Activated naive CD8-positive, alpha-beta T cell (primary cell): ENCODE results near the gene ZNF333.
"Not testable (repeated sequence)": the region's sequence is repeated elsewhere in the genome, so short reads cannot be mapped to it uniquely, and the experiment has no call there.

Experiments used
- H3K27ac Mint-ChIP-seq: one replicate; pipeline ENCODE4 v1.8.0; 2021; ENCODE audit warnings: mixed read lengths
- H3K27me3 Mint-ChIP-seq: one replicate; pipeline ENCODE4 v1.8.0; 2021; ENCODE audit warnings: mixed read lengths
- H3K36me3 Mint-ChIP-seq: one replicate; pipeline ENCODE4 v1.8.0; 2021; ENCODE audit warnings: mixed read lengths
- H3K4me1 Mint-ChIP-seq: one replicate; pipeline ENCODE4 v1.8.0; 2021; ENCODE audit warnings: low read depth, mixed read lengths
- H3K4me3 Mint-ChIP-seq: one replicate; pipeline ENCODE4 v1.8.0; 2021; ENCODE audit warnings: mild to moderate bottlenecking, mixed read lengths
- H3K9me3 Mint-ChIP-seq: one replicate; pipeline ENCODE4 v1.8.0; 2021; ENCODE audit warnings: low read depth, mixed read lengths

Gene ZNF333

DNA sequence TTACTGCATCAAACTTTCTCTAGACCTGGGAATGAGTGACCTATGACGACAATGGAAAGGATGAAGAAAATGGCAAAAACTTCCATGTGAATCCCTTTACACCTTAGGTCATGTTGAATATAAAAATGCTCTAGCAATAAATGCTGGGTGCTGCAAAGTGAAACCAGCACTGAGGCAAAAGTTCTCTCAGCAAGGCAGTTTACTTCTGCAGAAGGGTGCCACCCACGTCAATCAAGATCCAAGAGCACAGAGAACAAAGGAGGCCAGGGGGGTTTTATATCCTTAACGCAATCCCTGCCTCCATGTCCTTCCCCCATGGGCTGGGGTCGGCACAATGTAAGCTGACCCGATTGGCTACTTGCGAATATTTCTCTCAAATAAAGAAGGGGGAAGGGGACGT is 38.7 kb downstream of the ZNF333 start:
- Mint-ChIP-seq H3K27ac (no peak overlapping the region), H3K36me3 (peaks cover 20% of the 10 kb centered on the region), H3K27me3 (peaks cover 2% of the 10 kb centered on the region), H3K4me3 (no peak overlapping the region), H3K9me3 (peaks cover 24% of the 10 kb centered on the region), H3K4me1 (no peaks in the 10 kb centered on the region)

- no peak overlapping the region for H3K4me3 Mint-ChIP-seq
- H3K36me3 Mint-ChIP-seq, result peaks cover 12% of the 10 kb centered on the region
- H3K4me1 Mint-ChIP-seq, result no peaks in the 10 kb centered on the region
These were observed 41.4 kb downstream of the ZNF333 start for GRCh38 chr19:14731200-14731599.

DNA sequence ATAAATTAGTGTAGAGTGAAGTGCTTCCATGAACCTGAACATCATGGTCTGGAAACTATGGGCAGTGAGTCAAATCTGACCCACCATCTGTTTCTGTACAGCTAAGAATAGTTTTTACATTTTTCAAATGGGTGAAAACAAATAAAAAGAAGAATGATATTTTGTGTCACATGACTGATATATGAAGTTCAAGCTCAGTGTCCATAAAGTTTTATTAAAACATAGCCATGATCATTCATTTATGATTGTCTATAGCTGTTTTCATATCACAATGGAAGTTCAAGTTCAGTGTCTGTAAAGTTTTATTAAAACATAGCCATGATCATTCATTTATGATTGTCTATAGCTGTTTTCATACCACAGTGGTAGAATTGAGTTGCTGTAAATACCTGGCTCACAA is 42.7 kb downstream of the ZNF333 start:
- Mint-ChIP-seq H3K27ac (no peak overlapping the region), H3K9me3 (peaks cover 10% of the 10 kb centered on the region), H3K4me1 (peaks cover 2% of the 10 kb centered on the region), H3K36me3 (peaks cover 8% of the 10 kb centered on the region), H3K27me3 (peaks cover 2% of the 10 kb centered on the region), H3K4me3 (no peak overlapping the region)

More at GRCh38 chr19:14731200-14731599, 41.4 kb downstream of the ZNF333 start:
- Mint-ChIP-seq H3K9me3 (peaks cover 16% of the 10 kb centered on the region), H3K27ac (no peak overlapping the region), H3K27me3 (peaks cover 2% of the 10 kb centered on the region)

GRCh38 chr19:14733574-14733973 is 43.7 kb downstream of the ZNF333 start:
- Mint-ChIP-seq H3K9me3 (peaks cover 6% of the 10 kb centered on the region), H3K36me3 (peaks cover 6% of the 10 kb centered on the region), H3K4me1 (peaks cover 2% of the 10 kb centered on the region), H3K4me3 (no peak overlapping the region), H3K27me3 (peaks cover 2% of the 10 kb centered on the region), H3K27ac (no peak overlapping the region)

DNA sequence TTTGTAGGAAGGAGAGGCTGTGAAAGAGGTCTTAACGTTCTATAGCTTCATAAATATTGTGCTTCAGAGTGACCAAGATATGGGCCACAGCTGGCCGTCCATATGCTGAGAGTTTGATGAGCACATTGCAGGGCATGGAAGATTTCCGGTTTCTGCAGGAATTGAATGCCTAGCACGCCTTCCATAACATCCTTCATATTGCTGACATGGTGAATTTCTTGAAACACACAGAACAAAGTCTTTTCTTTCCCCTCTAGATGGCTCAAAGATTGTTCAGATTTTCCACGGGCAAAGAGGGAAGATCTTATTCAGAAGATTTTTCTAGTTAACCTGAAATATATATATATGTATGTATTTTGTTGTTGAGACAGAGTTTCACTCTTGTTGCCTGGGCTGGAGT is 46.1 kb downstream of the ZNF333 start:
- no peaks in the 10 kb centered on the region for H3K9me3 Mint-ChIP-seq
- peaks cover 2% of the 10 kb centered on the region for H3K27me3 Mint-ChIP-seq
- peaks cover 2% of the 10 kb centered on the region for H3K4me1 Mint-ChIP-seq
- peaks cover 6% of the 10 kb centered on the region for H3K36me3 Mint-ChIP-seq
- no peak overlapping the region for H3K27ac Mint-ChIP-seq
- H3K4me3 Mint-ChIP-seq, result no peak overlapping the region

DNA sequence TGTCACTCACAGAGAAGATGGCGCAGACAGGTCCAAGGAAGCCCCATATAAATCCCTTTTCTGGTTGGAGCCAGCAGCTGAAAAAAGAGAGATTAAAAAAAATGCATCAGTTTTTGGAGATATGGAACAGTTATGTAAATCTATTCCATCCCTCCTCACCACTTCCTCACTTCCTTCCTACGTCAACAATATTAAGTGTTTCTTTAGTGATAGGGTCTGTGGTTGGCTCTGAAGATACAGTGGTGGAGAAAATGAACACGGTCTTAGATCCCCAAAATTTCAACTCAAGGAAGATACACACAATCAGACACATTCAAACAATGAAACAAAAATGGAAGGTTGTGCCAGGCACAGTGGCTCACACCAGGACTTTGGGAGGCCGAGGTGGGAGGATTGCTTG is 57.0 kb downstream of the ZNF333 start:
- Mint-ChIP-seq H3K27me3 (no peaks in the 10 kb centered on the region), H3K4me1 (no peaks in the 10 kb centered on the region), H3K9me3 (no peaks in the 10 kb centered on the region), H3K36me3 (no peaks in the 10 kb centered on the region), H3K27ac (no peak overlapping the region), H3K4me3 (no peak overlapping the region)

- Mint-ChIP-seq H3K36me3 (no peaks in the 10 kb centered on the region), H3K4me1 (no peaks in the 10 kb centered on the region), H3K9me3 (no peaks in the 10 kb centered on the region), H3K27me3 (no peaks in the 10 kb centered on the region), H3K27ac (no peak overlapping the region), H3K4me3 (no peak overlapping the region)
These were observed 58.8 kb downstream of the ZNF333 start for GRCh38 chr19:14748601-14749000.

DNA sequence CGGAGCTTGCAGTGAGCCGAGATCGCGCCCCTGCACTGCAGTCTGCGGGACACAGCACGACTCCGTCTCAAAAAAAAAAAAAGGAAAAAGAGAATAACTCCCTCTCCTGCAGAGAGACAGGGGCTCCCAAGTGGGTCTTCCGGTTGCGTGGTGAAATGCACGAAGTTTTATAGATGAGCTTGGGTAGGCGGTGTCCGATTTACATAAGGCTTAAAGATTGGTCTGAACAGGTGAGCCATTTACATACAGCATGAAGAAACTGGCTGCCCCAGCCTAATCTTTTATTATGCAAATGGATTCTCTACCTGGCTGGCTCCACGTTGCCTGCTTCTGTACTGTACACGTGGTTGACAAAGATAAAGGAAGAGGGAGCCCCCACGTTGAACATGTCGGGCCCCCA is 69.0 kb downstream of the ZNF333 start:
- Mint-ChIP-seq H3K9me3 (no peaks in the 10 kb centered on the region), H3K36me3 (no peaks in the 10 kb centered on the region), H3K27ac (no peak overlapping the region), H3K4me1 (no peaks in the 10 kb centered on the region), H3K4me3 (no peak overlapping the region), H3K27me3 (peaks cover 4% of the 10 kb centered on the region)

DNA sequence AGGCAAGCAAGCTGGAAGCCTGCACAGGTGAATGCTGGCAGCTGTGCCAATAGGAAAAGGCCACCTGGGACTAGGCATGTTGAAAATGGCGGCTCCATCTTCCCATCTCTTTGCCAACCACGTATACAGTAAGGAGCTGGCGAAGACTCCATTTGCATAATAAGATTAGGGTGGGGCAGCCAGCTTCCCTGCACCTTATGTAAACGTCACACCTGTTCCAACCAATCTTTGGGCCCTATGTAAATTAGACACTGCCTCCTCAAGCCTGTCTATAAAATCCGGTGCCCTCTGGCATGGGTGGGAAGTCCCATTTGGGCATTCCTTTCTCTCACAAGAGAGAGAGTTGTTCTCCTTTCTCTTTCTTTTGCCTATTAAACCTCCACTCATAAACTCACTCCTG is 71.8 kb downstream of the ZNF333 start:
- Mint-ChIP-seq H3K4me3 (no peak overlapping the region), H3K27ac (no peak overlapping the region), H3K4me1 (no peaks in the 10 kb centered on the region), H3K27me3 (peaks cover 14% of the 10 kb centered on the region), H3K9me3 (no peaks in the 10 kb centered on the region), H3K36me3 (no peaks in the 10 kb centered on the region)

- Mint-ChIP-seq H3K9me3 (no peaks in the 10 kb centered on the region), H3K4me3 (no peak overlapping the region)
These were observed 72.3 kb downstream of the ZNF333 start for GRCh38 chr19:14762111-14762510.

GRCh38 chr19:14763497-14764145 is 73.8 kb downstream of the ZNF333 start:
- H3K4me3 Mint-ChIP-seq, result no peak overlapping the region
- H3K27ac Mint-ChIP-seq, result no peak overlapping the region
- H3K27me3 Mint-ChIP-seq, result peaks cover 11% of the 10 kb centered on the region
- H3K4me1 Mint-ChIP-seq, result no peaks in the 10 kb centered on the region
- no peaks in the 10 kb centered on the region for H3K9me3 Mint-ChIP-seq
- no peaks in the 10 kb centered on the region for H3K36me3 Mint-ChIP-seq

More at GRCh38 chr19:14762111-14762510, 72.3 kb downstream of the ZNF333 start:
- H3K4me1 Mint-ChIP-seq, result no peaks in the 10 kb centered on the region
- H3K36me3 Mint-ChIP-seq, result no peaks in the 10 kb centered on the region
- H3K27ac Mint-ChIP-seq, result no peak overlapping the region
- H3K27me3 Mint-ChIP-seq, result peaks cover 14% of the 10 kb centered on the region

GRCh38 chr19:14764401-14764800 is 74.6 kb downstream of the ZNF333 start:
- H3K4me3 Mint-ChIP-seq, result no peak overlapping the region
- H3K27ac Mint-ChIP-seq, result no peak overlapping the region
- peaks cover 11% of the 10 kb centered on the region for H3K27me3 Mint-ChIP-seq
- no peaks in the 10 kb centered on the region for H3K9me3 Mint-ChIP-seq
- H3K36me3 Mint-ChIP-seq, result no peaks in the 10 kb centered on the region
- H3K4me1 Mint-ChIP-seq, result no peaks in the 10 kb centered on the region

DNA sequence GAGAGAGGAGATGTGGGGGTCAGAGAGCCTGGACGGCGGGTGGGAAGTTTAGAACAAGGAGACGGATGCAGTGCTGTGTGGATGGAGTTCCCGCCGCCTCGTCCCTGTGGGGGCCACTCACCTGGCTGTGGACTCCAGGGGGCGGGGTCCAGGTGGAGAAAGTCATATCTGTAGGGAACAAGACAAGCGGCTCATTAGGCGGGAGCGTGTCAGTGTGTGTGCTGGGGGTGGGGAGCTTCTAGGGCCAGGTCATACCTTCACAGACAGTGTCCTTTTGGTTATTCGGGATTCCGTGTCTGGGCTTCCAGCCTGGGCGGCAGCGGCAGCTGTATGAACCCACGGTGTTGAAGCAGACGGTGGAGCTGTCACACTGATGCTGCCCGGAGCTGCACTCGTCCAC is 75.6 kb downstream of the ZNF333 start:
- H3K4me1 Mint-ChIP-seq, H3K27ac Mint-ChIP-seq, H3K4me3 Mint-ChIP-seq, H3K9me3 Mint-ChIP-seq, H3K36me3 Mint-ChIP-seq: not testable (repeated sequence)
- peaks cover 14% of the 10 kb centered on the region for H3K27me3 Mint-ChIP-seq

DNA sequence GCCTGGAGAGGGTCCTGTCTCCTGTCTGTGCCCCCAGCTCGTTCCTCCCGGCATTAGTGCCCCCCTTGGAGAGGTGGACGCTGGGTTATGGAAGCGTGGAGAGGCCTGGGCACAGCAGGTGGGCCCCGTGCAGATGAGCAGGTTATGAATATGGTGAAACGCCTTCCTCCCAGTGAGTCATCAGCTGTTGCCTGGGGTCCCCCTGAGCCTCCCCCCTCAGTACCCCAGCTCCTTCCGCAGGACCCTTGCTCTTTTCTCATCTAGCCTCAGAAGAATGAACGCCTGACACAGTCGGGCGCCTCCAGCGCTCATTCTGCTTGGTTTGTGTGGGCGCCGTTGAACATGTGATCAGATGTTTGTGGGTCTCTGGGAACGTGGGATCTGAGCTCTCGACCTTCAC is 76.0 kb downstream of the ZNF333 start:
- H3K36me3 Mint-ChIP-seq, H3K9me3 Mint-ChIP-seq, H3K4me3 Mint-ChIP-seq, H3K27ac Mint-ChIP-seq, H3K4me1 Mint-ChIP-seq: not testable (repeated sequence)
- peaks cover 14% of the 10 kb centered on the region for H3K27me3 Mint-ChIP-seq

DNA sequence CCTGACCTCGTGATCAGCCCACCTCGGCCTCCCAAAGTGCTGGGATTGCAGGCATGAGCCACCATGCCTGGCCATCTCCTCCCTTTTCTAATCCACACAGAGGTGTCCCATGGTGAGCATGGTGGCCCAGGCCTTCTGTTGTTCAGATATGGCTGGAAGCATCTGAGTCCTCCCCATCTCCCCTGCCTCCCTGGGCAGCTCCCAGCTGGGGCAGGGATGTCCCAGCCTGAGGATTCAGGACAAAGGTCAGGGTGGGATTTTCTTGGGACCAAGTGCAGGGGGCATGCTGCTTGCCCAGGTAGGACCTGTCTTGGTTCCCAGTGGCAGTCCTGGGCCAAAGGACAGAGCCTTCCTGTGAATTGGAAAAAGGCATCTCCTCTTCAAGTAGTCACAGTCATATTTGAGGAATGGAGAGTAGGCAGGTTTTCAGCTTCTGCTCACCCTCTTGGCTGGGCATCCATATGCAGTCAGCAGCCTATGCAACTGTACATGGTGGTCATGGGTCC is 77.7 kb downstream of the ZNF333 start:
- H3K4me1 Mint-ChIP-seq, result no peaks in the 10 kb centered on the region
- no peaks in the 10 kb centered on the region for H3K36me3 Mint-ChIP-seq
- peaks cover 16% of the 10 kb centered on the region for H3K27me3 Mint-ChIP-seq
- H3K9me3 Mint-ChIP-seq, result no peaks in the 10 kb centered on the region
- H3K4me3 Mint-ChIP-seq, result no peak overlapping the region
- H3K27ac Mint-ChIP-seq, result no peak overlapping the region

DNA sequence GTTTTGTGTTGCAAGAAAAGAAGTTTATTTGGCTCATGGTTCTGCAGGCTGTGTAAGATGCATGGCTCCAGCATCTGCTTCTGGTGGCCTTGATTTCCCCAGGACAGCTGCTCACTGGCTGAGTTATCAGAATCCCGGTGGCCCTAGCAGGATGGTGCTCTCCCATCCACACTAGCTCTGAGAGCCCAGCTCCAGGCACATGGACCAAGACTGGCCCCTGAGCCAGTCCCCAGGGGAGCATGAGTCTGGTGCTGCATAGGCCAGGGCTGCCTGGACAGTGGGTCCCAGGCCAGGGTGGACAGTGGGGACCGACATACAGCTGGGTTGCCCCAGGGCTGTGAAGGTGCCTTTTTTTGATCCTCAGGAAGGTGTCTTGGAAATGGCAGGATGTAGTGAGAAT is 78.2 kb downstream of the ZNF333 start:
- no peaks in the 10 kb centered on the region for H3K4me1 Mint-ChIP-seq
- H3K27ac Mint-ChIP-seq, result no peak overlapping the region
- peaks cover 16% of the 10 kb centered on the region for H3K27me3 Mint-ChIP-seq
- H3K4me3 Mint-ChIP-seq, result no peak overlapping the region
- H3K36me3 Mint-ChIP-seq, result no peaks in the 10 kb centered on the region
- no peaks in the 10 kb centered on the region for H3K9me3 Mint-ChIP-seq
